Measurements from ENCODE around the gene RAB15. TPM values are rescaled to one million over a fixed set of nuclear protein-coding genes. Genes with fewer than 3 reads are reported as not detected.

Gene RAB15
- polyA plus RNA-seq, 1 experiment, result 7.7 TPM

DNA sequence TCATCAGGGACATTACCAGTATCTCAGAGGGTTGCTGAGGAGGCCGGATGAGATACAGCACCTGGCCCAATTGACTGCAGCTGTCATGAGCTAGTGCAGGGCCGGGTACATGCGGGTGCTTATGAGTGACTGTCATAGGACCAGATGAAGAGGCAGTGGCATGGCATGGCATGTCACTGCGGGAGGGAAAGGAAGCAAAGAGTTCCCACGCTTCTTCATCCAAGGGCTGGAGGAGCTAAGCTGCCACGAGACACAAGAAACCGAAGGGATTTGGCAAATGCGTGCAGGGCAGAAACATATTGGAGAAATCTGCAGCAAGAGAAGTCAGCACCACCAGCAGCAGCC, 18.9 kb downstream of the RAB15 start:
- no peaks in the 10 kb centered on the region for H3K27me3 ChIP-seq (ENCODE audit: control insufficient read depth, insufficient read depth, low read length)
- H3K4me3 ChIP-seq (ENCODE audit: low read depth, low read length), result no peak overlapping the region
- ChIA-PET CTCF (interaction anchor here (1.6 kb wide), 2 partner anchors 8 to 11 kb away, joined by 3 to 6 read pairs; no protein-coding TSS in a partner anchor), POLR2A (interaction anchor here (0.6 kb wide), 1 partner anchor 14 kb away, joined by 3 read pairs; no protein-coding TSS in a partner anchor)
- H3K36me3 ChIP-seq (ENCODE audit: control insufficient read depth, insufficient read depth, low read length), result no peaks in the 10 kb centered on the region; the same call in 1 of the 2 replicates
- TF ChIP-seq, protein P1, sequence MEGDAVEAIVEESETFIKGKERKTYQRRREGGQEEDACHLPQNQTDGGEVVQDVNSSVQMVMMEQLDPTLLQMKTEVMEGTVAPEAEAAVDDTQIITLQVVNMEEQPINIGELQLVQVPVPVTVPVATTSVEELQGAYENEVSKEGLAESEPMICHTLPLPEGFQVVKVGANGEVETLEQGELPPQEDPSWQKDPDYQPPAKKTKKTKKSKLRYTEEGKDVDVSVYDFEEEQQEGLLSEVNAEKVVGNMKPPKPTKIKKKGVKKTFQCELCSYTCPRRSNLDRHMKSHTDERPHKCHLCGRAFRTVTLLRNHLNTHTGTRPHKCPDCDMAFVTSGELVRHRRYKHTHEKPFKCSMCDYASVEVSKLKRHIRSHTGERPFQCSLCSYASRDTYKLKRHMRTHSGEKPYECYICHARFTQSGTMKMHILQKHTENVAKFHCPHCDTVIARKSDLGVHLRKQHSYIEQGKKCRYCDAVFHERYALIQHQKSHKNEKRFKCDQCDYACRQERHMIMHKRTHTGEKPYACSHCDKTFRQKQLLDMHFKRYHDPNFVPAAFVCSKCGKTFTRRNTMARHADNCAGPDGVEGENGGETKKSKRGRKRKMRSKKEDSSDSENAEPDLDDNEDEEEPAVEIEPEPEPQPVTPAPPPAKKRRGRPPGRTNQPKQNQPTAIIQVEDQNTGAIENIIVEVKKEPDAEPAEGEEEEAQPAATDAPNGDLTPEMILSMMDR (IDR thresholded peaks at IDR 0.05; ENCODE audit: insufficient read depth, low read depth, low read length), result no peak
- no peak for DNase-seq (ENCODE audit: low read depth)

DNA sequence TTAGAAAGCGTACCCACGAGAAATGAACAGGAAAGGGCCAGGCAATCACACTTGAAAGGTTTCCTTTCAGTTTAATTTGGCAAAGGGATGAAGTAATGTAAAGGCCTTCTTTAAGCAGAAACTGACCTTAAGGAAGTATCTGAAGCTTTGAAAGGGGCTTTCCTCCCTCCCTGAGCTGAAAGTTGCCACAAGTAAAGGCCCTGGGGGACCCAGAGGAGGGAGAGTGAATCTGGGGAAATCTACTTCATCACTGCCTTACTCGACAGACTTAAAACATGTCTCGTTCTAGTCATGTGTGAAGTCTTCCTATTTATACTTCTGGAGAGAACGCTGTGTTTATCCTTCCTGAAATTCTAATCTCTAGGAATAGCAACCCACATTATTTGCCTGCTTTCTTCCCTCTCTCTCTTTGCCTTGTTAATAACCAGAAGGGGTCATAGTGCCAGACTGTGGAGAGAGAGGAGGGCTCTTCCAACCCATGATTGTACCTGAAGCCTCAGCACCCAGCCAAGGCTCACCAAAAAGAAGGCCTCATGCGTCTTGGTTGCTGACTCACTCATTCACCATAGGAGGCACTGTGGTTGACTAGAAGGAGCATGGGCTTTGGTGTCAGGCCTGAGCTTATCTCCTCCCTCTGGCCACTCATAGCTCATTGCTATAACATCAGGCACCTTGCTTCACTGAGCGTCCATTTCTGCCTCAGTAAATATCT, 19.4 kb downstream of the RAB15 start:
- Histone ChIP-seq H3K36me3 (ENCODE audit: control insufficient read depth, insufficient read depth, low read length) (no peaks in the 10 kb centered on the region; the same call in 1 of the 2 replicates), H3K4me3 (ENCODE audit: low read depth, low read length) (no peak overlapping the region), H3K27me3 (ENCODE audit: control insufficient read depth, insufficient read depth, low read length) (no peaks in the 10 kb centered on the region)
- no peak for DNase-seq (ENCODE audit: low read depth)
- ChIA-PET POLR2A (interaction anchor here (0.6 kb wide), 1 partner anchor 14 kb away, joined by 3 read pairs; no protein-coding TSS in a partner anchor), CTCF (interaction anchor here (1.6 kb wide), 2 partner anchors 9 to 11 kb away, joined by 3 to 6 read pairs; no protein-coding TSS in a partner anchor)
- TF ChIP-seq, protein P1 (IDR thresholded peaks at IDR 0.05; ENCODE audit: insufficient read depth, low read depth, low read length), result no peak

DNA sequence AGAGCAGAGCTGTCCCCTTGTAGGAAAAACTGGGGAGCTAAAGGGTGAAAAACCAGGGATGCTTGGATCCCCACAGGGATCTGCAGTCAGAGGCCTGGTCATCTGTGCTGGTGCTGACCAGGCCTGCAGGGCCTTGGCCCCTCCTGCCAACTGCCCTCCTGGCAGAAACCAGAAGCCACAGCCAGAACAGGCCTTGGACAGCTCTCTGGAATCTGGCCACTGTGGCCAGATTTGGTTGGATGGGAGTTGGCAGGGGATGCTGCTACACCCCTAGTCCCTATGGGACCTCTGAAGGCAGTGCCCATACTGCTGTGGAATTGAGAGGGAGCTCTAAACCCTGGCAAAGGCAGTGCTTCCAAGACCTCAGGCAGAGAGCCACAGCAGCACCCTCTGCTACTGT, 20.4 kb downstream of the RAB15 start:
- H3K36me3 ChIP-seq (ENCODE audit: control insufficient read depth, insufficient read depth, low read length), result no peaks in the 10 kb centered on the region; the same call in 1 of the 2 replicates
- TF ChIP-seq, protein P1 (IDR thresholded peaks at IDR 0.05; ENCODE audit: insufficient read depth, low read depth, low read length), result no peak
- no peak overlapping the region for H3K4me3 ChIP-seq (ENCODE audit: low read depth, low read length)
- no peak for DNase-seq (ENCODE audit: low read depth)
- ChIA-PET POLR2A (no interaction called here), CTCF (no interaction called here)
- H3K27me3 ChIP-seq (ENCODE audit: control insufficient read depth, insufficient read depth, low read length), result no peaks in the 10 kb centered on the region

DNA sequence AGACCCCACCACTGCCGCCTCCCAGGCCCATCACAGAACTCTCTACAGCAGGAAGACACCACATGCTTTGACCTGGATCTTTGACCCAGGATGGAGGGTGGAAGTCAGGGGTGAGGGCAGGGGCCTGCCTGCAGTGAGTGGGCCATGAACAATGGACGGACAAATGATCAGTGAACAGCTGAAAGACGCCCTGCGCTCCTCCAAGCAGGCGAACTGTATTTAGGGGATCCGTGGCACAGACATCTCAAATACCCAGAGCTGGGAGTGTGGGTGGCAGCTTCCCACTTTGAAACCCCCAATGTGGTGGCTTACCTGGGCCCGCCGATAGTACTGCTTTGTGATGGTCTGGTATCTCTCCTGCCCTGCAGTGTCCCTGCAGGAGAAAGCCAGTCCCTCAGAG, 20.8 kb downstream of the RAB15 start:
- no peak for DNase-seq (ENCODE audit: low read depth)
- POLR2A ChIA-PET, result no interaction called here
- Histone ChIP-seq H3K4me3 (ENCODE audit: low read depth, low read length) (no peak overlapping the region), H3K27me3 (ENCODE audit: control insufficient read depth, insufficient read depth, low read length) (no peaks in the 10 kb centered on the region), H3K36me3 (ENCODE audit: control insufficient read depth, insufficient read depth, low read length) (no peaks in the 10 kb centered on the region; the same call in 1 of the 2 replicates)
- CTCF ChIA-PET, result no interaction called here
- TF ChIP-seq, protein P1 (IDR thresholded peaks at IDR 0.05; ENCODE audit: insufficient read depth, low read depth, low read length), result no peak

DNA sequence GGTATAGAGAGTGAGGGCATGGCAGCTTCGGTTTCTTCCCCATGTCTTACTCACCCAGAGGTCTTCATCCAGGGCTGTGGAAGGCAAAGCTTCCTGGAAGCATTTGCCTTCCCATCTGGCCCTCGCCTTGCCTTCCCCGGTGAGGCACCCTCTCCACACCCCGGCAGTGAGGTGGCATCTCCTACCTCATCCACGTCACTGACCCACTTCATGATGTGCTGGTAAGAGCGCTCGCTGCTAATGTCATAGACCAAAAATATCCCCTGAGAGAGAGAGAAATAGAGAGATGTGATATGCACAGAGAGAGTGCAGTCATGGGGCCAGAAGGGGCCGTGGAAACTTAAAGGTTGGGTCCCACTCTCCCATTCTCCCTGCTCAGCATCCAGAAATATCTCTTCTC, 21.2 kb downstream of the RAB15 start:
- POLR2A ChIA-PET, result no interaction called here
- Histone ChIP-seq H3K27me3 (ENCODE audit: control insufficient read depth, insufficient read depth, low read length) (no peaks in the 10 kb centered on the region), H3K4me3 (ENCODE audit: low read depth, low read length) (no peak overlapping the region), H3K36me3 (ENCODE audit: control insufficient read depth, insufficient read depth, low read length) (no peaks in the 10 kb centered on the region; the same call in 1 of the 2 replicates)
- CTCF ChIA-PET, result no interaction called here
- TF ChIP-seq, protein P1 (IDR thresholded peaks at IDR 0.05; ENCODE audit: insufficient read depth, low read depth, low read length), result no peak
- no peak for DNase-seq (ENCODE audit: low read depth)

Measured in BJ (cell line).